Skeletal muscle cell (primary cell): ENCODE data around the gene GAB1.
A peak's percentile ranks its signal among the peaks of the same experiment; 100 is the strongest.

Experiments
- DNase-seq: peaks from one replicate; pipeline ENCODE4 v3.0.0-alpha.2; 2010; ENCODE audit warnings: low read depth
- H3K4me3 ChIP-seq: 2 replicates; pipeline ENCODE4 v1.5.1; 2011; ENCODE audit warnings: low read depth, mild to moderate bottlenecking, control low read depth, low read length, moderate library complexity

The GAB1 gene

GRCh38 chr4:143514901-143515300, 178.2 kb downstream of the GAB1 start:
- DNase-seq: no peak
- H3K4me3 ChIP-seq: peak overlapping the region; percentile 93

DNA sequence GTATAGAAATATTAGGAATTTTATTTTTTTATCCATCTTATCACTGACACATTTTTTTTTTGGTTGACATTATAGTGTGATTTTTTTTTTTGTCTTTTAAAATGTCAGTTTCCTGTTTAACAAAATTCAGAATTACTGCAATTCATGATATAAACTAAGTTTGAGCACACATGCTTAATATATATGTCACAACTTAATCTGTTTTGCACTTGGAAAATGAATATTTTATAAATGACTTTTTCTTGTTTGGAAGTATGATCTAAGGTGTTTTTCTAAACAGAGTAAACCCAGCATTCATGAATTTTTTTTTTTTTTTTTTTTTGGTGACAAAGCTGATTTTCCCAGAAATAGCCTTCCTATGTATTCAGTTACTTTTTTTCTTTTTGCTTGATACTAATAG, 179.2 kb downstream of the GAB1 start:
- no peak for DNase-seq
- peak overlapping the region; percentile 93 for H3K4me3 ChIP-seq

DNA sequence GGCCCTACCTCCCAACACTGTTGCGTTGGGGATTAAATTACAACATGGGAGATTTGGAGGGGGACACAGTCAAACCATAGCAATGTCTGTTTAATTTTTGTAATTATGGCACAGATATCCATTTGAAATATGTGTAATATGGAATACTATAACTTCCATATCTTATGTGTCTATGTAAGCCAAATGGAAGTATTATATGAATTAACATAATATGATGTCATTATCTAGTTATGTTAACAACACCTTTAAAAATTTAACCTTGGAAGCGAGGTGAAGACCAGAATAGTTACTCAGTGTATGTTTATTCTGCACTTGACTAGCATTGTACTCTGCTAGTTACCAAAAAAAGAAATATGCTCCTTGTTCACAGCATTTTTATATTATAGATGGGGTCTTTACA, 181.1 kb downstream of the GAB1 start:
- DNase-seq: no peak
- no peak overlapping the region for H3K4me3 ChIP-seq
